GM23338 (cell line): ENCODE data around the gene THUMPD3.

Experiments
- CREB1 ChIP-seq: fragments of 250-450 bp; sonication (Bioruptor Pico); IDR thresholded peaks from 2 replicates; pipeline ENCODE4 v1.5.0; 2020; ENCODE audit warnings: low read depth, mild to moderate bottlenecking, moderate library complexity
- EZH2 ChIP-seq: fragments of 200-600 bp; sonication (generic); IDR thresholded peaks from one replicate; pipeline ENCODE4 v1.8.0; 2017; ENCODE audit warnings: antibody characterized with exemption, mild to moderate bottlenecking, low read depth; ENCODE audit not compliant: unreplicated experiment
- EZH2phosphoT487 ChIP-seq: fragments of 200-600 bp; sonication (generic); IDR thresholded peaks from one replicate; pipeline ENCODE4 v1.8.1; 2018; ENCODE audit warnings: antibody characterized with exemption; ENCODE audit not compliant: unreplicated experiment
- JUNB ChIP-seq: IDR thresholded peaks from one replicate; pipeline ENCODE4 v1.6.1; 2016; ENCODE audit warnings: antibody characterized with exemption; ENCODE audit not compliant: unreplicated experiment
- NANOG ChIP-seq: IDR thresholded peaks from 2 replicates; pipeline ENCODE4 v1.6.1; 2016; ENCODE audit warnings: antibody characterized with exemption, borderline replicate concordance
- POLR2AphosphoS5 ChIP-seq: IDR thresholded peaks from 2 replicates; pipeline ENCODE4 v1.6.1; 2016; ENCODE audit warnings: antibody characterized with exemption, low read depth
- STAT1 ChIP-seq: IDR thresholded peaks from one replicate; pipeline ENCODE4 v1.6.1; 2016; ENCODE audit warnings: antibody characterized with exemption; ENCODE audit not compliant: unreplicated experiment
- ZNF114 ChIP-seq: fragments of 250-450 bp; sonication (Bioruptor Pico); IDR thresholded peaks from 2 replicates; pipeline ENCODE4 v1.5.0; 2020; ENCODE audit warnings: mild to moderate bottlenecking, moderate library complexity
- ZNF331 ChIP-seq: fragments of 250-450 bp; sonication (Bioruptor Pico); IDR thresholded peaks from 2 replicates; pipeline ENCODE4 v1.5.0; 2020; ENCODE audit warnings: low read depth, mild to moderate bottlenecking, moderate library complexity
- TF ChIP-seq, protein P1 (sequence below): IDR thresholded peaks from 2 replicates; pipeline ENCODE4 v1.6.1; 2016; ENCODE audit warnings: antibody characterized with exemption
- TF ChIP-seq, protein P2 (sequence below), 2 experiments: fragments of 200-600 bp in 1 of 2; sonication (generic) in 1 of 2; conservative IDR thresholded peaks; 2 replicates each; pipeline versions ENCODE4 v1.5.1 to v1.6.1; 2016 to 2017; ENCODE audit warnings: antibody characterized with exemption in 2 of 2, low read depth in 2 of 2, mild to moderate bottlenecking in 2 of 2, moderate library complexity in 1 of 2
- TF ChIP-seq, protein P3 (sequence below): IDR thresholded peaks from one replicate; pipeline ENCODE4 v1.6.1; 2018; ENCODE audit warnings: antibody characterized with exemption; ENCODE audit not compliant: unreplicated experiment
- TF ChIP-seq, protein P4 (sequence below): fragments of 250-450 bp; sonication (Bioruptor Pico); IDR thresholded peaks from 2 replicates; pipeline ENCODE4 v1.5.0; 2020; ENCODE audit warnings: mild to moderate bottlenecking, moderate library complexity

DNA sequence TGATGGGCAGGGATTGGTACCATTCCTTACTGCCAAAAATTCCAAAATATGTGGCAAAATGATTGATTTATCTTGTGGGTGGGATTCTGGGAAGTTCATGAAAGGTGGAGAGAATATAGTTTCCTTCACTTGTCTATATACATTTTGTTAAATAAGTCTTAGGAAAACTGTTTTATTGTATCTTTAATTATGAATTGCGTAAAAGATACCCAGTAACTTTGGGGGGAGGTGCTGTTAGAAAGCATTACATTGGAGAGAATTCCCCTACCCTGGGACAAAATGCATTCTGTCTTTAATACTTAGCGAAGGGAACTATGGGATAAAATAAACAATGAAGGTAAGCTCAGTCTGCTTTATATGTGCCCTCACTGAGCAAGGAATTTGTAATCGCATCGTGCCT lies 39.1 kb downstream of the THUMPD3 start:
- TF ChIP-seq EZH2: no peak
- TF ChIP-seq, protein P1, sequence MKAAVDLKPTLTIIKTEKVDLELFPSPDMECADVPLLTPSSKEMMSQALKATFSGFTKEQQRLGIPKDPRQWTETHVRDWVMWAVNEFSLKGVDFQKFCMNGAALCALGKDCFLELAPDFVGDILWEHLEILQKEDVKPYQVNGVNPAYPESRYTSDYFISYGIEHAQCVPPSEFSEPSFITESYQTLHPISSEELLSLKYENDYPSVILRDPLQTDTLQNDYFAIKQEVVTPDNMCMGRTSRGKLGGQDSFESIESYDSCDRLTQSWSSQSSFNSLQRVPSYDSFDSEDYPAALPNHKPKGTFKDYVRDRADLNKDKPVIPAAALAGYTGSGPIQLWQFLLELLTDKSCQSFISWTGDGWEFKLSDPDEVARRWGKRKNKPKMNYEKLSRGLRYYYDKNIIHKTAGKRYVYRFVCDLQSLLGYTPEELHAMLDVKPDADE: no peak
- TF ChIP-seq, protein P2, sequence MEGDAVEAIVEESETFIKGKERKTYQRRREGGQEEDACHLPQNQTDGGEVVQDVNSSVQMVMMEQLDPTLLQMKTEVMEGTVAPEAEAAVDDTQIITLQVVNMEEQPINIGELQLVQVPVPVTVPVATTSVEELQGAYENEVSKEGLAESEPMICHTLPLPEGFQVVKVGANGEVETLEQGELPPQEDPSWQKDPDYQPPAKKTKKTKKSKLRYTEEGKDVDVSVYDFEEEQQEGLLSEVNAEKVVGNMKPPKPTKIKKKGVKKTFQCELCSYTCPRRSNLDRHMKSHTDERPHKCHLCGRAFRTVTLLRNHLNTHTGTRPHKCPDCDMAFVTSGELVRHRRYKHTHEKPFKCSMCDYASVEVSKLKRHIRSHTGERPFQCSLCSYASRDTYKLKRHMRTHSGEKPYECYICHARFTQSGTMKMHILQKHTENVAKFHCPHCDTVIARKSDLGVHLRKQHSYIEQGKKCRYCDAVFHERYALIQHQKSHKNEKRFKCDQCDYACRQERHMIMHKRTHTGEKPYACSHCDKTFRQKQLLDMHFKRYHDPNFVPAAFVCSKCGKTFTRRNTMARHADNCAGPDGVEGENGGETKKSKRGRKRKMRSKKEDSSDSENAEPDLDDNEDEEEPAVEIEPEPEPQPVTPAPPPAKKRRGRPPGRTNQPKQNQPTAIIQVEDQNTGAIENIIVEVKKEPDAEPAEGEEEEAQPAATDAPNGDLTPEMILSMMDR (conservative IDR thresholded peaks at IDR 0.05; ENCODE audit: low read depth in 2 of 2): no peak
- TF ChIP-seq NANOG: no peak
- no peak for TF ChIP-seq STAT1
- TF ChIP-seq POLR2AphosphoS5: no peak
- TF ChIP-seq, protein P3, sequence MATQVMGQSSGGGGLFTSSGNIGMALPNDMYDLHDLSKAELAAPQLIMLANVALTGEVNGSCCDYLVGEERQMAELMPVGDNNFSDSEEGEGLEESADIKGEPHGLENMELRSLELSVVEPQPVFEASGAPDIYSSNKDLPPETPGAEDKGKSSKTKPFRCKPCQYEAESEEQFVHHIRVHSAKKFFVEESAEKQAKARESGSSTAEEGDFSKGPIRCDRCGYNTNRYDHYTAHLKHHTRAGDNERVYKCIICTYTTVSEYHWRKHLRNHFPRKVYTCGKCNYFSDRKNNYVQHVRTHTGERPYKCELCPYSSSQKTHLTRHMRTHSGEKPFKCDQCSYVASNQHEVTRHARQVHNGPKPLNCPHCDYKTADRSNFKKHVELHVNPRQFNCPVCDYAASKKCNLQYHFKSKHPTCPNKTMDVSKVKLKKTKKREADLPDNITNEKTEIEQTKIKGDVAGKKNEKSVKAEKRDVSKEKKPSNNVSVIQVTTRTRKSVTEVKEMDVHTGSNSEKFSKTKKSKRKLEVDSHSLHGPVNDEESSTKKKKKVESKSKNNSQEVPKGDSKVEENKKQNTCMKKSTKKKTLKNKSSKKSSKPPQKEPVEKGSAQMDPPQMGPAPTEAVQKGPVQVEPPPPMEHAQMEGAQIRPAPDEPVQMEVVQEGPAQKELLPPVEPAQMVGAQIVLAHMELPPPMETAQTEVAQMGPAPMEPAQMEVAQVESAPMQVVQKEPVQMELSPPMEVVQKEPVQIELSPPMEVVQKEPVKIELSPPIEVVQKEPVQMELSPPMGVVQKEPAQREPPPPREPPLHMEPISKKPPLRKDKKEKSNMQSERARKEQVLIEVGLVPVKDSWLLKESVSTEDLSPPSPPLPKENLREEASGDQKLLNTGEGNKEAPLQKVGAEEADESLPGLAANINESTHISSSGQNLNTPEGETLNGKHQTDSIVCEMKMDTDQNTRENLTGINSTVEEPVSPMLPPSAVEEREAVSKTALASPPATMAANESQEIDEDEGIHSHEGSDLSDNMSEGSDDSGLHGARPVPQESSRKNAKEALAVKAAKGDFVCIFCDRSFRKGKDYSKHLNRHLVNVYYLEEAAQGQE: no peak
- no peak for TF ChIP-seq EZH2phosphoT487
- no peak for TF ChIP-seq ZNF114 (CRISPR knock-in tag)
- no peak for TF ChIP-seq CREB1 (CRISPR knock-in tag)
- TF ChIP-seq ZNF331 (CRISPR knock-in tag): no peak
- no peak for TF ChIP-seq JUNB
- TF ChIP-seq, protein P4, sequence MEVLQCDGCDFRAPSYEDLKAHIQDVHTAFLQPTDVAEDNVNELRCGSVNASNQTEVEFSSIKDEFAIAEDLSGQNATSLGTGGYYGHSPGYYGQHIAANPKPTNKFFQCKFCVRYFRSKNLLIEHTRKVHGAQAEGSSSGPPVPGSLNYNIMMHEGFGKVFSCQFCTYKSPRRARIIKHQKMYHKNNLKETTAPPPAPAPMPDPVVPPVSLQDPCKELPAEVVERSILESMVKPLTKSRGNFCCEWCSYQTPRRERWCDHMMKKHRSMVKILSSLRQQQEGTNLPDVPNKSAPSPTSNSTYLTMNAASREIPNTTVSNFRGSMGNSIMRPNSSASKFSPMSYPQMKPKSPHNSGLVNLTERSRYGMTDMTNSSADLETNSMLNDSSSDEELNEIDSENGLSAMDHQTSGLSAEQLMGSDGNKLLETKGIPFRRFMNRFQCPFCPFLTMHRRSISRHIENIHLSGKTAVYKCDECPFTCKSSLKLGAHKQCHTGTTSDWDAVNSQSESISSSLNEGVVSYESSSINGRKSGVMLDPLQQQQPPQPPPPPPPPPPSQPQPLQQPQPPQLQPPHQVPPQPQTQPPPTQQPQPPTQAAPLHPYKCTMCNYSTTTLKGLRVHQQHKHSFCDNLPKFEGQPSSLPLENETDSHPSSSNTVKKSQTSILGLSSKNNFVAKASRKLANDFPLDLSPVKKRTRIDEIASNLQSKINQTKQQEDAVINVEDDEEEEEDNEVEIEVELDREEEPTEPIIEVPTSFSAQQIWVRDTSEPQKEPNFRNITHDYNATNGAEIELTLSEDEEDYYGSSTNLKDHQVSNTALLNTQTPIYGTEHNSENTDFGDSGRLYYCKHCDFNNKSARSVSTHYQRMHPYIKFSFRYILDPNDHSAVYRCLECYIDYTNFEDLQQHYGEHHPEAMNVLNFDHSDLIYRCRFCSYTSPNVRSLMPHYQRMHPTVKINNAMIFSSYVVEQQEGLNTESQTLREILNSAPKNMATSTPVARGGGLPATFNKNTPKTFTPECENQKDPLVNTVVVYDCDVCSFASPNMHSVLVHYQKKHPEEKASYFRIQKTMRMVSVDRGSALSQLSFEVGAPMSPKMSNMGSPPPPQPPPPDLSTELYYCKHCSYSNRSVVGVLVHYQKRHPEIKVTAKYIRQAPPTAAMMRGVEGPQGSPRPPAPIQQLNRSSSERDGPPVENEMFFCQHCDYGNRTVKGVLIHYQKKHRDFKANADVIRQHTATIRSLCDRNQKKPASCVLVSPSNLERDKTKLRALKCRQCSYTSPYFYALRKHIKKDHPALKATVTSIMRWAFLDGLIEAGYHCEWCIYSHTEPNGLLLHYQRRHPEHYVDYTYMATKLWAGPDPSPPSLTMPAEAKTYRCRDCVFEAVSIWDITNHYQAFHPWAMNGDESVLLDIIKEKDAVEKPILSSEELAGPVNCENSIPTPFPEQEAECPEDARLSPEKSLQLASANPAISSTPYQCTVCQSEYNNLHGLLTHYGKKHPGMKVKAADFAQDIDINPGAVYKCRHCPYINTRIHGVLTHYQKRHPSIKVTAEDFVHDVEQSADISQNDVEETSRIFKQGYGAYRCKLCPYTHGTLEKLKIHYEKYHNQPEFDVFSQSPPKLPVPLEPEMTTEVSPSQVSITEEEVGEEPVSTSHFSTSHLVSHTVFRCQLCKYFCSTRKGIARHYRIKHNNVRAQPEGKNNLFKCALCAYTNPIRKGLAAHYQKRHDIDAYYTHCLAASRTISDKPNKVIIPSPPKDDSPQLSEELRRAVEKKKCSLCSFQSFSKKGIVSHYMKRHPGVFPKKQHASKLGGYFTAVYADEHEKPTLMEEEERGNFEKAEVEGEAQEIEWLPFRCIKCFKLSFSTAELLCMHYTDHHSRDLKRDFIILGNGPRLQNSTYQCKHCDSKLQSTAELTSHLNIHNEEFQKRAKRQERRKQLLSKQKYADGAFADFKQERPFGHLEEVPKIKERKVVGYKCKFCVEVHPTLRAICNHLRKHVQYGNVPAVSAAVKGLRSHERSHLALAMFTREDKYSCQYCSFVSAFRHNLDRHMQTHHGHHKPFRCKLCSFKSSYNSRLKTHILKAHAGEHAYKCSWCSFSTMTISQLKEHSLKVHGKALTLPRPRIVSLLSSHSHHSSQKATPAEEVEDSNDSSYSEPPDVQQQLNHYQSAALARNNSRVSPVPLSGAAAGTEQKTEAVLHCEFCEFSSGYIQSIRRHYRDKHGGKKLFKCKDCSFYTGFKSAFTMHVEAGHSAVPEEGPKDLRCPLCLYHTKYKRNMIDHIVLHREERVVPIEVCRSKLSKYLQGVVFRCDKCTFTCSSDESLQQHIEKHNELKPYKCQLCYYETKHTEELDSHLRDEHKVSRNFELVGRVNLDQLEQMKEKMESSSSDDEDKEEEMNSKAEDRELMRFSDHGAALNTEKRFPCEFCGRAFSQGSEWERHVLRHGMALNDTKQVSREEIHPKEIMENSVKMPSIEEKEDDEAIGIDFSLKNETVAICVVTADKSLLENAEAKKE (CRISPR knock-in tag): no peak
